Activated naive CD8-positive, alpha-beta T cell treated with anti-CD3 and anti-CD28 coated beads, Interleukin-2, amount 10 ng/mL, durations not matched to agents 7 days and 5 days (primary cell): ENCODE measurements around the gene PDZD2. TPM values are rescaled to one million over a fixed set of nuclear protein-coding genes. Genes with fewer than 3 reads are reported as not detected.

Source experiments
- ATAC-seq: fragments of 150-1000 bp; cut with Tn5 transposase; one replicate; pipeline ENCODE4 v1.10.0; 2021; ENCODE audit warnings: low read depth, moderate library complexity
- POLR2A ChIA-PET: fragments of 350-600 bp; sonication (Branson Sonifier 250); formaldehyde crosslinking; loops from one replicate; lab custom pipeline; 2021; ENCODE audit warnings: antibody characterized with exemption; lab: Charles Lee
- DNase-seq: peaks from one replicate; pipeline ENCODE4 v3.0.0; 2021
- H3K27ac Mint-ChIP-seq: one replicate; pipeline ENCODE4 v1.8.0; 2022; ENCODE audit warnings: mild to moderate bottlenecking, mixed read lengths
- H3K27me3 Mint-ChIP-seq: one replicate; pipeline ENCODE4 v1.8.0; 2022; ENCODE audit warnings: mild to moderate bottlenecking, moderate library complexity, mixed read lengths
- H3K36me3 Mint-ChIP-seq: one replicate; pipeline ENCODE4 v1.8.0; 2021; ENCODE audit warnings: mild to moderate bottlenecking, mixed read lengths
- H3K4me1 Mint-ChIP-seq: one replicate; pipeline ENCODE4 v1.8.0; 2021; ENCODE audit warnings: mixed read lengths
- H3K4me3 Mint-ChIP-seq: one replicate; pipeline ENCODE4 v1.8.0; 2022; ENCODE audit warnings: mild to moderate bottlenecking, moderate library complexity, mixed read lengths
- H3K9me3 Mint-ChIP-seq: one replicate; pipeline ENCODE4 v1.8.0; 2021; ENCODE audit warnings: mixed read lengths
- total RNA-seq, 2 experiments: library from RNA; stranded (reverse); gene quantifications; one replicate each; pipeline ENCODE4 v1.2.3, GENCODE V29; 2021

PDZD2 gene
- total RNA-seq, 2 experiments from 2014 or later = 0.14 to 0.22 TPM

DNA sequence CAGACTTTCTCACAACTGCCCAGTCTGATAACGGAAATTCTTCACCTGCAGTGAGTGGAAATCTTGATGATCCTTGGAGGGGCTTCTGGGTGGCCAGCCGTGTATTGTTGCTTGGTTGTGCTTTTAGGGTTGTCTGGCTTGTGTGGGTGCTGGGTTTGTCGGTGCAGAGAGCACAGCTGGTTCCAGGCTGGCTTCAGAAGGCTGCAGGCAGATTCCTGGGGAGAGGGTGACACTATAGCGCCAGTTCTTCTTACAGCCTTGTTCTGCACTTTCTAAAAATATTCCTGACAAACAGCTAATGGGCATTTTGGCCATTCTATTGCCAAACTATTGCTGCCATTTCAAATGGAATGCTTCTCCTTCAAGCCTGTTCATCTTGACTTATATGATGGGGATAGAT, 99.3 kb downstream of the PDZD2 start:
- H3K27me3 Mint-ChIP-seq = peaks cover 3% of the 10 kb centered on the region
- H3K36me3 Mint-ChIP-seq = no peaks in the 10 kb centered on the region
- no peaks in the 10 kb centered on the region for H3K4me1 Mint-ChIP-seq
- DNase-seq = no peak
- no peak overlapping the region for H3K27ac Mint-ChIP-seq
- POLR2A ChIA-PET = no interaction called here
- no peak overlapping the region for H3K4me3 Mint-ChIP-seq
- no peaks in the 10 kb centered on the region for H3K9me3 Mint-ChIP-seq
- no peak for ATAC-seq

DNA sequence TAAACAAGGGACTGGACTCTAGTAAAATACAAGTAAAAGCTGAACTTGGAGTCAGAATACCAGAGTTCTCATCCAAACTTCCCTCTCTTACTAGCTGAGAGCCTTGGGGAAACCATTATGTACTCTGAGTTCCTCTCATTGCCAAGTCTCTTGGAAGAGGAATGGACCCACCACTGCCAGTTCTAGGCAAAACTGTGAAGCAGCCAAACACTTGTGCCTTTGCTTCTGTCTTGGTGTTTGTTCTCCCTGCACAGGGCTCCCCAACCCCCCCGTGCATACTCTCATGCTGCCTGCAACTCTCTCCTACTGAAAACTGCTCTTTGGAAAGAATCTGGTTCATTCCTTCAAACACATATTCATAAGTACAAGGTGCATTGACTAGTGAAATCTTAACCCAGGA, 102.6 kb downstream of the PDZD2 start:
- no peak overlapping the region for H3K4me3 Mint-ChIP-seq
- ATAC-seq = no peak
- H3K36me3 Mint-ChIP-seq = no peaks in the 10 kb centered on the region
- POLR2A ChIA-PET = no interaction called here
- H3K4me1 Mint-ChIP-seq = no peaks in the 10 kb centered on the region
- H3K27me3 Mint-ChIP-seq = peaks cover 3% of the 10 kb centered on the region
- H3K27ac Mint-ChIP-seq = no peak overlapping the region
- no peaks in the 10 kb centered on the region for H3K9me3 Mint-ChIP-seq
- no peak for DNase-seq

DNA sequence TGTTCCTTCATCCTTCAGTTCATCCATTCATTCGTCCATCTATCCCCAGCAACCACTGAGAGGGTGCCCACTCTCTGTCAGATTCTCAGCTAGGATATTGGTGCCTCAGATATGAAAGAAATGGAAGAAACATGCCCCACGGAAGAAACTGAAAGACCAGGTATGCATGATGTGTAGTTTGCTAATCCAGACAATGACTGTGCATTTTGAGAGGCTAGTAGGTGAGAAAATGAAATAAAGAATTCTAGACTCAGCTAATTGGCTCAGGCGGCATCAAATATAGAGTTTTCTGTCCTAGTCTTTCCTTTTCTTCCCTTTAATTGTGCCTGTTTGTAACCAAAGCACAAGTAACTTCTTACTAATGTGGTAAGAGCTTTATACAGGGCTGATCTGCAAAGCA, 104.7 kb downstream of the PDZD2 start:
- Mint-ChIP-seq H3K9me3 (no peaks in the 10 kb centered on the region), H3K27me3 (peaks cover 3% of the 10 kb centered on the region), H3K4me1 (no peaks in the 10 kb centered on the region), H3K27ac (no peak overlapping the region), H3K4me3 (no peak overlapping the region), H3K36me3 (no peaks in the 10 kb centered on the region)
- no peak for DNase-seq
- POLR2A ChIA-PET = no interaction called here
- no peak for ATAC-seq

DNA sequence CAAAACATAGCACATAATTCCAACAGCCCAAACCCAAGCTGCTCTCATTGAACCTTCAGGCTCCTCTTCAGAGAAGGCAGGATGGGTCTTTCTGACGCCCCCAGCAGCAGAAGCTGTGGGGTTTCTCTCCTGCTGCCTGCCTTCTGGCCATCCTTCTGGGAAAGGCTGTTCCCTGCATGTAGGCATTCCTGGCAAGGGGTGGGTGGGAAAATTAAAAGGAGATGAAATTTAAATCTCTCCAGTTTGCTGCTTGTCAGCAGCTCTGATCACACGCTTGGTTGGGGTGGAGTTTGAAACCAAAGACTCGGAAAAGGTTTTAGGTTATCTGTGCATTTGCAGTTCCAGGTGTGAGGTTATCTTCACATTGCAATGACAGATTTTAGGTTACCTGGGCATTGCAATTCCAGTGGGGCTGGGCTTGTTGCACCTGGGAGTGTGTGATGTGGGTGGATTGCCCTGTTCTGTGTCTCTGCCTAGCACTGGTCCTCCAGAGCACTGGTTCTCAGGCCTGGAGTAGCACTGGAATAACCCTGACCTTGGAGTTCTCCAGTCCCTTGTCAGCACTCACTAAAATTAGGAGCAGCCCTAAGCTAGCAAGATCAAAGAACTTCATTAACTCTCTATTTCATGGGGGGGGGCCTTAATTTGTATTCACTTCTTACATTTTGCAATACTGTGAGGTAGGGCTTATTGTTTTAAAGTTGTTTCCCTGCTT, 109.7 kb downstream of the PDZD2 start:
- Mint-ChIP-seq H3K36me3 (no peaks in the 10 kb centered on the region), H3K27me3 (no peaks in the 10 kb centered on the region), H3K9me3 (no peaks in the 10 kb centered on the region), H3K4me3 (no peak overlapping the region), H3K4me1 (no peaks in the 10 kb centered on the region), H3K27ac (no peak overlapping the region)
- POLR2A ChIA-PET = no interaction called here
- DNase-seq (no peak), ATAC-seq (no peak)

DNA sequence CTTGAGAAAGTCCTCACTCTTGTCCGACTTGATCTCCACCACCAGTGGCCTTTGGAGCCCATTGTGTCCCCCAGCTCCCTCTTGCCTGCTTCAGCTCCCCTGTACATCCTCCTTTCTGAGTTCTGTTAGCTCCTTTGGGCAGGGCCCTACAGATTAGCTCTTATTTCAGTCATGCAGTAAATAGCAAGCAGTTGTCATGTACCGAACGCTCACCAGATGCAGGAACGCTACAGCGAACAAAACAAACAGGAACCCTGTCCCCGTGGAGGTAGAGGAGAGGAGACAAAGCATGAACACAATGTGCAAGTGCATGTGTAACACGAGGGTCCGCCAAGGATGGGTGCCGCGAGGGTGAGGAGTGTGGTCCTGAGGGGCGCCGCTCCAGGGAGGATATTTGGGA, 111.3 kb downstream of the PDZD2 start:
- ATAC-seq (no peak), DNase-seq (no peak)
- no peaks in the 10 kb centered on the region for H3K9me3 Mint-ChIP-seq
- H3K4me1 Mint-ChIP-seq = no peaks in the 10 kb centered on the region
- no peaks in the 10 kb centered on the region for H3K27me3 Mint-ChIP-seq
- H3K36me3 Mint-ChIP-seq = no peaks in the 10 kb centered on the region
- no peak overlapping the region for H3K4me3 Mint-ChIP-seq
- POLR2A ChIA-PET = no interaction called here
- H3K27ac Mint-ChIP-seq = no peak overlapping the region

DNA sequence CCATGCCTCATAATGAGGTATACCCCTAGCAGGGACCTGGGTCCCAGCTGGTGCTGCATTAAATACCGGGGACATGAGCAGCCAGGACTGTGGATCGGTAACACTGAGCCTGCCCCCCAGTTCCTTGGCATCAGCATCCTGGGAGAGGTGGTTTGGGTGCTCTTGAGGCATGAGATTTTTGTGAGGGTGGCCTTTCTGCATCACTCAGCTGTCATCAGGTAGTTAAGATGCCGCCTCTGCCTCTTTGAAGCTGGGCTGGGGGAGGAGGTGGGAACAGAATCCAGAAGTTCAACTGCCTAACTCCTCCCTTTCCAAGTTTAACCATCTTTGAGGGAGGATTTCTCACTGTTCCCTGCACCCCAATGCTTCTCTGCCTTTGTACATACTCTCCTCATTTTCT, 112.7 kb downstream of the PDZD2 start:
- Mint-ChIP-seq H3K4me1 (no peaks in the 10 kb centered on the region), H3K36me3 (no peaks in the 10 kb centered on the region), H3K27ac (no peak overlapping the region), H3K9me3 (no peaks in the 10 kb centered on the region), H3K27me3 (peaks cover 1% of the 10 kb centered on the region), H3K4me3 (no peak overlapping the region)
- DNase-seq (no peak), ATAC-seq (no peak)
- POLR2A ChIA-PET = no interaction called here

DNA sequence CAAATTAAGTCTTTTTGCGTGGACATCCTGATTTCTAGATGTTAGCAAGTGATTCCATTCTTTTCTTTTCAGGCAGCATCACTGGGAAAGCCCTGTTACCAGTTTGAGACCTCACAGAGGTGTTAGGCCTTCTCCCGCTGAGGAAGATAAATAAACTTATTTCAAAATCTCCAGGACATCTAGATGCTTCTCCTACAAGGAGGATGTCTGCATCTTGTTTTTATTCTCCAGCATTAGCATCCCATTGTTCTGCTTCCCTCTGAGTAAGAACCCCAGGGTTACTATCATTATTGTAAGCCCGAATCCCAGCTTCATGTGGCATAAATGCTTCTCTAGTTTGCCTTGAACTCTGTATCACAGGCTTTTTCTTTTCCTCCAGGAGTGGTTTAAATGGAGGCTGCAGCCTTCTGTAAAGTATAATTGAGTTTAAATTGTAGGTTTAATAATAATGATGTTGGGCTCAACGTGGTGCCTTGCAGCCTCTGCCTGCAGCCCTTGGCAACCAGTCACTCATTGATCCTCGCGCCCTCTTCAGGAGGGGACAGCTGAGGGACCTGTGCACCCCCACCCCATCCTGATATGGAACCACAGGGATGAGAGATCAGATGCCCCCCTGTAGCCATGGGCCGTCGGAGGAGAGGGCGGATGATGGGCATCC, 114.9 kb downstream of the PDZD2 start:
- Mint-ChIP-seq H3K4me3 (no peak overlapping the region), H3K9me3 (no peaks in the 10 kb centered on the region)

DNA sequence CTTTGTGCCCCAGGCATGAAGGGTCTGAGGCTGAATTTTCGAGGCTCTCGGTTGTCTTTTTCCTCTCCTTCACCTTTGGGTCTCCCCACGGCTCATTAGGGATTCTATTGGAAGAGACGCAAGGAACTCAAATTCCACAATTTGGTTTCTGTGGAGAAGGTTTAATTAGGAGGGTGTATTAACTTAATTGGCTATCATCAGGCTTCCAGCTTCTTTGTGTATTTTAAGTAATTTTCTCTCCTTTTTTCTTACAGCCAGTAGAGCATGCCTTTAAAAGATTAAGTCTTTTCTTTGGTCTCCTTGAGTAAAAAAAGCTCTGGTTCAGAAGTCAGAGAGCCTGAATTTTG, 115.4 kb downstream of the PDZD2 start:
- POLR2A ChIA-PET = no interaction called here
- DNase-seq (no peak), ATAC-seq (no peak)
- Mint-ChIP-seq H3K9me3 (no peaks in the 10 kb centered on the region), H3K27me3 (peaks cover 4% of the 10 kb centered on the region), H3K4me3 (no peak overlapping the region), H3K36me3 (no peaks in the 10 kb centered on the region), H3K27ac (no peak overlapping the region), H3K4me1 (no peaks in the 10 kb centered on the region)

More for the DNA sequence above, 114.9 kb downstream of the PDZD2 start:
- POLR2A ChIA-PET = no interaction called here
- H3K27ac Mint-ChIP-seq = no peak overlapping the region
- ATAC-seq = no peak
- no peaks in the 10 kb centered on the region for H3K36me3 Mint-ChIP-seq
- no peaks in the 10 kb centered on the region for H3K4me1 Mint-ChIP-seq
- no peak for DNase-seq
- peaks cover 3% of the 10 kb centered on the region for H3K27me3 Mint-ChIP-seq

DNA sequence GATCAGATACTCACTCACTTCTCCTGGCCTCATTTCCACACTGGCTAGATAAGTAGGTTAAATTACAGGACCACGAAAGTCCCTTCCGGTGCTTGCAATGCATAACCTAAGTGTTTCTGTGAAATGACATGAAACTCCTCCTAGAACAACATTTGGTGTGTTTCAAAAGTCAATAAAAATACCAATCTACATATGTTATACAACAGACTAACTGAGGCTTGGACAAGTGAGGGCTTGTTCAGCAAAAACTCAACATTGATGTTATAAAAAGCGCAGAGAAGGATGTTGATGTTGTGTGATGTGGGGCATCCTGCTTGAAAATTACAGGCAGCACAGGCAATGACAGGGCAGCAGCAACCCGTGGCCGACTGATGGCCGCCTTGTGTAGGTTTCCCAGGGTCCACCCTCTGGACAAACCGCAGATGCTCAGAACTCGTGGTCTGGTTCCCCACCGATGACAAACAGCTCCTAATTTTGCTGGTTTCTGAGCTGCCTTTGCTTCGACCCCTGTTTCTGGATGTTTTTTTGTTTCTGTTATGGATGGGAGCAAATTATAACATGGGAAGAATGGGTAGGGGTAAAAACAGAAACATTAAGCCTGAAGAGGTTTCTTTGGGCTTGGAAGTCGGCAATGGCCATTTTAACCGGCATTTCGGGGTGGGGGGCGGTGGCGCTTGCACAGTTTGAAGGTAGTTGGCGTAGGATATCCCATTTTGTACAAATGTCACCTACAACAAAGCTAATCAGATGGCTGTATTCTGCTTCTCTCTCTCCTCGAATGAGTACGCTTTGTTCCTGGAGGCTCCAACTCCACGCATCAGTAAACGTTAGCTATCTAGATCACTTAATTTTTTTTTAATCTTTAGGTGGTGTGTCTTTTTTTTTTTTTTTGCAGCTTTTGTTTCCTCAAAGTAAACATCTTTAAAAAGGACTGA, 116.1 kb downstream of the PDZD2 start:
- POLR2A ChIA-PET = no interaction called here
- Mint-ChIP-seq H3K27me3 (peaks cover 4% of the 10 kb centered on the region), H3K27ac (no peak overlapping the region), H3K4me1 (no peaks in the 10 kb centered on the region), H3K9me3 (no peaks in the 10 kb centered on the region), H3K36me3 (no peaks in the 10 kb centered on the region), H3K4me3 (no peak overlapping the region)
- DNase-seq (no peak), ATAC-seq (no peak)

DNA sequence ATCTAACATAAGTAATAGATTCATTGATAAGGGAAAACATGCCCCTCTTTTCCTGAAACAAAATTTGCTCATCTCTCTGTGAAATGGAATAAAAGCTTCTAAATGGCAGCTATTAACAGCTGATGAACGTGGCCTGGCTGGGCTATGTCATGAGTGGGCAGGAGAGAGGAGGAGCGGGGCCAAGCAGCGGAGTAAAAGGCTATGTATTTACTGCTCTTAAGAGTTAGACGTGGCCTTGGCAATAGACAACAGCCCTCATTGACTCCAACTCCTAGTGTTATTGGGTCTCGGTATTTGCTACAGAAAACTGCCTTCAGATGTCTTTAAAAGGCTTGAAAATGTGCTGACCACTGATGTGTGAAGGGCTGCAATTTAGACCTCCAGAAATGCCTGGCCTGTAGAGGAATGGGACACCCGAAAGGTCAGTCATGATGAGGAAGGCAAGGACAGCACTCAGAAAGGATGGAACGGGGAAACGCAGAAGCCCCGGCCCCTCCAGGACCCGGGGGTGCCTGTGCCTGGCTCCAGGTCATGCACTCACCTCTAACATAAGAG, 116.8 kb downstream of the PDZD2 start:
- H3K27ac Mint-ChIP-seq = no peak overlapping the region

DNA sequence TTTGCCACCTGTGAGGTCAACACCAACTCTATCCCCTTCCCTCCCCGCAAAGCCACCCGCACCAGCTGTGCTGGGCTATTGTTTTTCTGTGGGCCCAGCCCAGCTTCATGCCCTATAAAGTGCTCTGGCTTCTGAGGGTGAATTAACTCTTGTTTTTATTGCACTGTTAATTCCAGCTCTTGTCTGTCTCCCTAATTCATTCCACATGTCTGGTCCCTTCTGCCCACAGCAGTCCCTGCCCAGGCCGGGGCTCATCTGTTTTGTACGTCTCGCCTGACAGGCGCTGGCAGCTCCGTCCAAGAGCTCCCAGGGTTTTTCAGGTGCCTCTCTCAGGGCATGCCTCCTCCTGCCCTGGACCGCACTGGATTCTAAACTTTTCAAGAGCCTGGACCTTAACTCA, 118.9 kb downstream of the PDZD2 start:
- Mint-ChIP-seq H3K27ac (no peak overlapping the region), H3K36me3 (no peaks in the 10 kb centered on the region), H3K4me3 (no peak overlapping the region), H3K27me3 (peaks cover 4% of the 10 kb centered on the region), H3K9me3 (no peaks in the 10 kb centered on the region), H3K4me1 (no peaks in the 10 kb centered on the region)
- POLR2A ChIA-PET = no interaction called here
- no peak for ATAC-seq
- no peak for DNase-seq

More for the DNA sequence above, 116.8 kb downstream of the PDZD2 start:
- H3K4me3 Mint-ChIP-seq = no peak overlapping the region
- ATAC-seq (no peak), DNase-seq (no peak)
- no peaks in the 10 kb centered on the region for H3K9me3 Mint-ChIP-seq
- POLR2A ChIA-PET = no interaction called here
- peaks cover 4% of the 10 kb centered on the region for H3K27me3 Mint-ChIP-seq
- no peaks in the 10 kb centered on the region for H3K36me3 Mint-ChIP-seq
- H3K4me1 Mint-ChIP-seq = no peaks in the 10 kb centered on the region

DNA sequence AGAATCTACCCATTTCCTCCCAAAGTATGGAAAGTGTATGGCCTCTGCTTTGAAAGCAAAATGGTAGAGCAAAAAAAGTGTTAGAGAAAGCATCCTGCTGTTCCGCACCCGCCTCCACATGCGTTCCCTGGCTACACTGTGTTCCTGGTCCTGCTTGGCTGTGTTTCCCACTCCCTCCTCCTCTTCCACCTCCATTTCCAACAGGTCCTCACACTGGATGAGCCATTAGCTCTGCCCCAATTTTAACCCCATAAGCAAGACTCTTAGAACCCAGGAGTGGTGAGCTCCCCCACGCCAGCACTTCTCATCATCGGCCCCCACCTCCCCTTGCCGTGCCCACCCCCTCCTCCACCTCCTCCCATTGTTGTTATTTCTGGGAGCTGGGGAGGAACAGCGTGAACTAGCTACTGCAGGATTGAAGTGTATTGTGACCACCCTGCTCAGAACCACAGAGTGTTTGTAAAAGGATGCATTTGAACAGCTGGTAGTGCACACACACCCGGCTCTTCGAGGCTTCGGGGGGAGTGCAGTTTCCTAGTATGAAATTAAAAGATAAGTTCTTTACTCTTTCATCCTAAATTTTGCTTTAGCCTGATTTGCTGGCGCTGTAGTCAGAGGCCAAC, 120.0 kb downstream of the PDZD2 start:
- no peak overlapping the region for H3K4me3 Mint-ChIP-seq
- no peak for ATAC-seq
- H3K9me3 Mint-ChIP-seq = no peaks in the 10 kb centered on the region

DNA sequence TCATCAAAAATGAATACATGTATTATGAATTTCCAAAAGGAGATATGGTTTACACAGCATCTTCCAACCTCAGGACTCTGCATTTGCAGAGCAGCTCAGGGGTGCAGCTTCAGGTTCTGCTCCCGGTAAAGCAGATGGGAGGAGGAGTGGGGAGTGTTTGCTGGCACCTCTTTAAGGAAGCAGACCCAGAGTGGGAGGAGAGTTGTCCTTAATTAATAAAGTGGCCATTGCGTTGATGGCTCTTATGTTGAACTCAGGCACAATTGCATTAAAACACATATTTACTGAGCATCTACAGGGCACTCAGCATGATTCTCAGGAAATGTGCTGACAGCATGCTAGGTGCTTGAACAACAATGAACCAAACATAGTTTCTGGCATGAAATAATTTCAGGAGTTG, 121.0 kb downstream of the PDZD2 start:
- no peaks in the 10 kb centered on the region for H3K4me1 Mint-ChIP-seq
- ATAC-seq = no peak
- no peak overlapping the region for H3K4me3 Mint-ChIP-seq
- peaks cover 5% of the 10 kb centered on the region for H3K27me3 Mint-ChIP-seq
- H3K27ac Mint-ChIP-seq = no peak overlapping the region
- POLR2A ChIA-PET = no interaction called here
- no peaks in the 10 kb centered on the region for H3K9me3 Mint-ChIP-seq
- DNase-seq = no peak
- no peaks in the 10 kb centered on the region for H3K36me3 Mint-ChIP-seq

More for the DNA sequence above, 120.0 kb downstream of the PDZD2 start:
- Mint-ChIP-seq H3K36me3 (no peaks in the 10 kb centered on the region), H3K4me1 (no peaks in the 10 kb centered on the region), H3K27ac (no peak overlapping the region), H3K27me3 (peaks cover 4% of the 10 kb centered on the region)
- POLR2A ChIA-PET = no interaction called here
- DNase-seq = no peak
